Neural crest cell (in vitro differentiated cells): ENCODE measurements around the gene SLC6A18. TPM values are rescaled to one million over a fixed set of nuclear protein-coding genes. Genes with fewer than 3 reads are reported as not detected.

Source experiments
- DNase-seq: peaks from one replicate; pipeline ENCODE4 v3.0.0; 2021; ENCODE audit warnings: low read depth, mixed read lengths, low spot score
- H3K27ac Mint-ChIP-seq: one replicate; pipeline ENCODE4 v1.8.0; 2021; ENCODE audit warnings: mild to moderate bottlenecking, mixed read lengths; ENCODE audit not compliant: unreplicated experiment
- H3K27me3 Mint-ChIP-seq: 2 replicates; pipeline ENCODE4 v1.8.0; 2021; ENCODE audit warnings: low read depth, mild to moderate bottlenecking, mixed read lengths
- H3K36me3 Mint-ChIP-seq: 2 replicates; pipeline ENCODE4 v1.8.0; 2021; ENCODE audit warnings: low read depth, mild to moderate bottlenecking, mixed read lengths
- H3K4me1 Mint-ChIP-seq: 2 replicates; pipeline ENCODE4 v1.8.0; 2021; ENCODE audit warnings: mixed read lengths
- H3K4me3 Mint-ChIP-seq: one replicate; pipeline ENCODE4 v1.8.0; 2021; ENCODE audit warnings: mild to moderate bottlenecking, mixed read lengths
- H3K9me3 Mint-ChIP-seq: 2 replicates; pipeline ENCODE4 v1.8.0; 2021; ENCODE audit warnings: mixed read lengths
- total RNA-seq: library from RNA; stranded (reverse); gene quantifications from 2 replicates; pipeline ENCODE4 v1.2.1, GENCODE V29; 2021
- TF ChIP-seq, protein P1 (sequence below): fragments of 200-600 bp; sonication (generic); conservative IDR thresholded peaks from 2 replicates; pipeline ENCODE4 v1.5.0; 2021; ENCODE audit warnings: antibody characterized with exemption, mild to moderate bottlenecking

The SLC6A18 gene
- total RNA-seq, 1 donor from 2014 or later: not detected

DNA sequence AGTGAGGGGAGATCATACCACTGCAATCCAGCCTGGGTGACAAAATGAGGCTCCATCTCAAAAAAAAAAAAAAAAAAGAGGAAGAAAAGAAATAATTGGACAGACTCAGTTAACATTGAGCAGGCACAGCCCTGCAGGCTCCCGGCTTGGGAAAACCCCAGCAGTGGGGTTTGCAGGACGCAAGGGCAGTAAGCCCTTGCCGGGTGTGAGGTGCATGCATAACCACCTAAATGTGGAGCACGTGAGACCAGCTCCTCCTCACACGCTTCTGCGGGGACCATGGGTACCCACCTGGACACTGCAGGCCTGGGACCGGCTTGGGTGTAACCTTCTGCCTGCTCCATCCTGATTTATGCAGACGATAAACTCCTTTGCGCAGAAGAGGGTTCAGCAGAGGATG lies 4.8 kb upstream of the SLC6A18 start:
- no peak overlapping the region for H3K27ac Mint-ChIP-seq
- H3K4me1 Mint-ChIP-seq: no peaks in the 10 kb centered on the region
- H3K36me3 Mint-ChIP-seq: no peaks in the 10 kb centered on the region
- DNase-seq: no peak
- H3K27me3 Mint-ChIP-seq: no peaks in the 10 kb centered on the region
- H3K9me3 Mint-ChIP-seq: peaks cover 6% of the 10 kb centered on the region
- H3K4me3 Mint-ChIP-seq: no peak overlapping the region
- TF ChIP-seq, protein P1, sequence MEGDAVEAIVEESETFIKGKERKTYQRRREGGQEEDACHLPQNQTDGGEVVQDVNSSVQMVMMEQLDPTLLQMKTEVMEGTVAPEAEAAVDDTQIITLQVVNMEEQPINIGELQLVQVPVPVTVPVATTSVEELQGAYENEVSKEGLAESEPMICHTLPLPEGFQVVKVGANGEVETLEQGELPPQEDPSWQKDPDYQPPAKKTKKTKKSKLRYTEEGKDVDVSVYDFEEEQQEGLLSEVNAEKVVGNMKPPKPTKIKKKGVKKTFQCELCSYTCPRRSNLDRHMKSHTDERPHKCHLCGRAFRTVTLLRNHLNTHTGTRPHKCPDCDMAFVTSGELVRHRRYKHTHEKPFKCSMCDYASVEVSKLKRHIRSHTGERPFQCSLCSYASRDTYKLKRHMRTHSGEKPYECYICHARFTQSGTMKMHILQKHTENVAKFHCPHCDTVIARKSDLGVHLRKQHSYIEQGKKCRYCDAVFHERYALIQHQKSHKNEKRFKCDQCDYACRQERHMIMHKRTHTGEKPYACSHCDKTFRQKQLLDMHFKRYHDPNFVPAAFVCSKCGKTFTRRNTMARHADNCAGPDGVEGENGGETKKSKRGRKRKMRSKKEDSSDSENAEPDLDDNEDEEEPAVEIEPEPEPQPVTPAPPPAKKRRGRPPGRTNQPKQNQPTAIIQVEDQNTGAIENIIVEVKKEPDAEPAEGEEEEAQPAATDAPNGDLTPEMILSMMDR: no peak

DNA sequence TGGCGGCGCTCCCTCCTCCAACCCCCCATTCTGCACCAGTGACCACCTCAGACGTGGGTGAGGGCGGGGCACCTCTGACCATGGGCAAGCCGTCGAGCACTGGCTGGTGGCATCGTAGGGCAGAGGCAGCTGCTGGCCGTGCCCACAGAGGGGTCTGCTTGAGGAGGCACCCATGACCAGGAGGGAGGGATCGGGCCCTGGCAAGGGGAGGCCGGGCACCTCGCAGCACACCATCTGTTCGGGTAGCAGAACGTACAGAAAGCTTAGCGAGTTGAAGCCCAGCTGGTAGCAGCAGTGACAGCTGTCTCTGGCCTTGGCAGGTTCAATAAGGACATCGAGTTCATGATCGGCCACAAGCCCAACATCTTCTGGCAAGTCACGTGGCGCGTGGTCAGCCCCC lies 4.3 kb upstream of the SLC6A18 start:
- H3K4me3 Mint-ChIP-seq: no peak overlapping the region
- no peak for DNase-seq
- H3K27me3 Mint-ChIP-seq: no peaks in the 10 kb centered on the region
- H3K9me3 Mint-ChIP-seq: peaks cover 5% of the 10 kb centered on the region
- H3K36me3 Mint-ChIP-seq: no peaks in the 10 kb centered on the region
- H3K27ac Mint-ChIP-seq: no peak overlapping the region
- H3K4me1 Mint-ChIP-seq: no peaks in the 10 kb centered on the region
- TF ChIP-seq, protein P1: no peak

DNA sequence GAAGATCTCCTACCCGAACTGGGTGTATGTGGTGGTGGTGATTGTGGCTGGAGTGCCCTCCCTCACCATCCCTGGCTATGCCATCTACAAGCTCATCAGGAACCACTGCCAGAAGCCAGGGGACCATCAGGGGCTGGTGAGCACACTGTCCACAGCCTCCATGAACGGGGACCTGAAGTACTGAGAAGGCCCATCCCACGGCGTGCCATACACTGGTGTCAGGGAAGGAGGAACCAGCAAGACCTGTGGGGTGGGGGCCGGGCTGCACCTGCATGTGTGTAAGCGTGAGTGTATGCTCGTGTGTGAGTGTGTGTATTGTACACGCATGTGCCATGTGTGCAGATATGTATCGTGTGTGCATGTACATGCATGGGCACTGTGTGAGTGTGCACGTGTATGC lies 3.5 kb upstream of the SLC6A18 start:
- H3K36me3 Mint-ChIP-seq: no peaks in the 10 kb centered on the region
- DNase-seq: no peak
- H3K27ac Mint-ChIP-seq: no peak overlapping the region
- H3K9me3 Mint-ChIP-seq: peaks cover 4% of the 10 kb centered on the region
- H3K4me1 Mint-ChIP-seq: no peaks in the 10 kb centered on the region
- no peak overlapping the region for H3K4me3 Mint-ChIP-seq
- TF ChIP-seq, protein P1: no peak
- H3K27me3 Mint-ChIP-seq: no peaks in the 10 kb centered on the region

DNA sequence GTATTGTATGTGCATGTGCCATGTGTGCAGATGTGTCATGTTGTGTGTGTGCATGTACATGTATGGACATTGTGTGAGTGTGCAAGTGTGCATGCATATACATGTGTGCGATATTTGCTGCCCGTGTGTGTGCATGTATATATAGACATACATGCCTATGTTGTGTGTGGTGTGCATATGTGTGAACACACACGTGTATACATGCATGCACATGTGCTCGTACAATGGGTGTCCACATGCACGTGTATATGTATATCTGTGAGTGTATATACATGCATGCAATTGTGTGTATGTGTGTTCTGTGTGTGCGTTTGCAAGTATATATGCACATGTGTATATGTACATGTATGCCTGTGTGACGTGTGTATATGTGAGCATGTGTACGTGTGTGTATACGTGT lies 3.0 kb upstream of the SLC6A18 start:
- no peaks in the 10 kb centered on the region for H3K27me3 Mint-ChIP-seq
- H3K9me3 Mint-ChIP-seq: peaks cover 4% of the 10 kb centered on the region
- no peak for DNase-seq
- H3K27ac Mint-ChIP-seq: no peak overlapping the region
- H3K4me1 Mint-ChIP-seq: no peaks in the 10 kb centered on the region
- H3K4me3 Mint-ChIP-seq: no peak overlapping the region
- no peaks in the 10 kb centered on the region for H3K36me3 Mint-ChIP-seq
- TF ChIP-seq, protein P1: no peak

DNA sequence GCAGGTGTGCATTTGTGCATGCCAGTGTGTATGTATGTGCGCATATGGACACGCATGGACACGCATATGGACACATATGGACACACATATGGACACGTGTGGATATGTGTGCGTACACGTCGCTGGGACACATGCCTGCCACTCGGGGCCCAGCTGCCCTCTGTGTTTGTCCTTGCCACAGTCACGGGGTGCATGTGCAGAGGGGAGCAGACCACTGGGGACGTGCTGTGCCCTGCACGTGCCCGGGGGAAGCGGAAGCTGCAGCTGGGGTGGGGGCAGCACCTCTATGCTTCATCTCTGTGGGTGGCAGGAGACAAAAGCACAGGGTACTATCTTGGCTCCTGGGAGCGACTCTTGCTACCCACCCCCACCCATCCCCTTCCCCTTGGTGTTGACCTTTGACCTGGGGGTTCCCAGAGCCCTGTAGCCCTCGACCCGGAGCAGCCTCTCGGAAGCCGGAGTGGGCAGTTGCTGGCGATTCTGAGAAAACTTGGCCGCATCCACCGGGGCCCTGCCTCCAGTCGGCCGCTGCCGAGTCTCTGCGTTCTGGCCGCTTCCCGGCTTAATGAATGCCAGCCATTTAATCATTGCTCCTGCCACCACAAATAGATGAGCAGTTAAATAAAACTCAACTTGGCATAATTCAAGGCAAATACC lies 2.4 kb upstream of the SLC6A18 start:
- Mint-ChIP-seq H3K4me3 (no peak overlapping the region), H3K36me3 (no peaks in the 10 kb centered on the region), H3K27me3 (no peaks in the 10 kb centered on the region), H3K9me3 (peaks cover 4% of the 10 kb centered on the region), H3K4me1 (no peaks in the 10 kb centered on the region), H3K27ac (no peak overlapping the region)
- DNase-seq: no peak
- TF ChIP-seq, protein P1: no peak
